Measurements from ENCODE around the gene FAT1.

FAT1 gene

GRCh38 chr4:186605261-186605865 lies 118.3 kb downstream of the FAT1 start:
- no peak overlapping the region for H3K4me3 ChIP-seq (replicated peaks; ENCODE audit: low read depth, low read length)
- DNase-seq (ENCODE audit: low read depth): no peak
- TF ChIP-seq CTCF (IDR thresholded peaks at IDR 0.05; ENCODE audit: low read length, missing control alignments): no peak

- H3K4me3 ChIP-seq (replicated peaks; ENCODE audit: low read depth, low read length): no peak overlapping the region
- DNase-seq (ENCODE audit: low read depth): no peak
- no peak for TF ChIP-seq CTCF (IDR thresholded peaks at IDR 0.05; ENCODE audit: low read length, missing control alignments)
Measured at GRCh38 chr4:186604124-186604807, 119.4 kb downstream of the FAT1 start.

- no peak overlapping the region for H3K4me3 ChIP-seq (replicated peaks; ENCODE audit: low read depth, low read length)
- no peak for TF ChIP-seq CTCF (IDR thresholded peaks at IDR 0.05; ENCODE audit: low read length, missing control alignments)
- no peak for DNase-seq (ENCODE audit: low read depth)
Measured at GRCh38 chr4:186602978-186603377, 120.7 kb downstream of the FAT1 start.

- no peak for DNase-seq (ENCODE audit: low read depth)
- no peak overlapping the region for H3K4me3 ChIP-seq (replicated peaks; ENCODE audit: low read depth, low read length)
- TF ChIP-seq CTCF (IDR thresholded peaks at IDR 0.05; ENCODE audit: low read length, missing control alignments): no peak
Measured at GRCh38 chr4:186599483-186599882, 124.2 kb downstream of the FAT1 start.

- no peak overlapping the region for H3K4me3 ChIP-seq (replicated peaks; ENCODE audit: low read depth, low read length)
- TF ChIP-seq CTCF (IDR thresholded peaks at IDR 0.05; ENCODE audit: low read length, missing control alignments): no peak
Measured at GRCh38 chr4:186598686-186599085, 125.0 kb downstream of the FAT1 start.

GRCh38 chr4:186596850-186597390 lies 126.7 kb downstream of the FAT1 start:
- TF ChIP-seq CTCF (IDR thresholded peaks at IDR 0.05; ENCODE audit: low read length, missing control alignments): no peak
- DNase-seq (ENCODE audit: low read depth): no peak
- no peak overlapping the region for H3K4me3 ChIP-seq (replicated peaks; ENCODE audit: low read depth, low read length)

More at GRCh38 chr4:186598686-186599085, 125.0 kb downstream of the FAT1 start:
- no peak for DNase-seq (ENCODE audit: low read depth)

Measured in fibroblast of pulmonary artery (primary cell).